ENCODE measurements around the gene UBR1. TPM values are rescaled to one million over a fixed set of nuclear protein-coding genes. Genes with fewer than 3 reads are reported as not detected.

UBR1 gene
- total RNA-seq, 4 donors from 2014 or later: 9.3 to 22.3 (median 11.7) TPM

DNA sequence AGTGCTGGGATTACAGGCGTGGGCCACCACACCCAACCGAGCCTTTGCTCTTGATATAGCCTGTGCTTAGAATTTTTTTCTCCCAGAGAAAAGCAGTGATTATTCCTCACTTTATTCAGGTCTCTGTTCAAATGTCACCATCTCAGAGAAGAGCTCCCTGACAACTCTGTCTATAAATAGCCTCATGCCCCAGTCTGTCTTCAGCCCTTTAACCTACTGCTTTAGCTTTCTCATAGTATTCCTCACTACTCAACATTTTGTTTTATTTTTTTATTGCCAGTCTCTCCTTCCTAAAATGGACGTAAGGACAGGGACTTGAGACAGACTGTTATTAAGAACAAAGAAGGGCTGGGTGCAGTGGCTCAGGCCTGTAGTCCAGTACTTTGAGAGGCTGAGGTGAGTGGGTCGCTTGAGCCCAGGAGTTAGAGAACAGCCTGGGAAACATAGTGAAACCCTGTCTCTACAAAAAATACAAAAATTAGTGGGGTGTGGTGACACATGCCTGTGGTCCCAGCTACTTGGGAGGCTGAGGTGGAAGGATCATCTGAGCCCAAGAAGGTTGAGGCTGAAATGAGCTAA lies 106.5 kb downstream of the UBR1 start:
- 91 to 96% methylated on average over 3 to 4 of the region's 4 CpGs for WGBS, 2 donors
- intact Hi-C loops (cut with DNase I): no loop called here
- no peak for TF ChIP-seq CTCF (IDR thresholded peaks at IDR 0.05)
- no peak for TF ChIP-seq POLR2A (IDR thresholded peaks at IDR 0.05)
- H3K4me3 ChIP-seq: no peak overlapping the region
- H3K27ac ChIP-seq: no peak overlapping the region
- H3K4me1 ChIP-seq: no peaks in the 10 kb centered on the region
- no peaks in the 10 kb centered on the region for H3K27me3 ChIP-seq
- peaks cover 0 to 57% (median 0%) of the 10 kb centered on the region in 3 donors for H3K36me3 ChIP-seq
- no peak for DNase-seq
- no peaks in the 10 kb centered on the region for H3K9me3 ChIP-seq

DNA sequence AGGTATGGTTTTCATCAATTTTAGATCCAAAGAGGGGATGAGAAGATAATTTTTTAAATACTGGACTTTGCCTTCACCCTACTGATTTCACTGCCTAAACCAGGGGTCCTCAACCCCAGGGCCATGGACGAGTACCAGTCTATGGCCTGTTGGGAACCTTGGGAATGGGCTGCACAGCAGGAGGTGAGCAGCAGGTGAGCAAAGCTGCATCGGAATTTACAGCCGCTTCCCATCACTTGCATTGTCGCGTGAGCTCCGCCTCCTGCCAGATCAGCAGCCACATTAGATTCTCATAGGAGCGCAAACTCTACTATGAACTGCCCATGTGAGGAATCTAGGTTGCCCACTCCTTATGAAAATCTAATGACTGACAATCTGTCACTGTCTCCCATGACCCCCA lies 109.0 kb downstream of the UBR1 start:
- WGBS, 2 donors: 97% methylated on average over 7 of the region's 7 CpGs
- intact Hi-C loops (cut with DNase I): no loop called here
- Histone ChIP-seq H3K4me1 (no peaks in the 10 kb centered on the region), H3K36me3 (peaks cover 0 to 45% (median 0%) of the 10 kb centered on the region in 3 donors), H3K27ac (no peak overlapping the region), H3K27me3 (no peaks in the 10 kb centered on the region), H3K9me3 (no peaks in the 10 kb centered on the region), H3K4me3 (no peak overlapping the region)
- no peak for DNase-seq
- TF ChIP-seq POLR2A (IDR thresholded peaks at IDR 0.05) (no peak), CTCF (IDR thresholded peaks at IDR 0.05) (no peak)

GRCh38 chr15:42994546-42994945 lies 111.3 kb downstream of the UBR1 start:
- Histone ChIP-seq H3K9me3 (no peaks in the 10 kb centered on the region), H3K4me1 (no peaks in the 10 kb centered on the region), H3K4me3 (no peak overlapping the region), H3K27me3 (no peaks in the 10 kb centered on the region), H3K36me3 (peaks cover 0 to 62% (median 0%) of the 10 kb centered on the region in 3 donors), H3K27ac (no peak overlapping the region)
- TF ChIP-seq POLR2A (IDR thresholded peaks at IDR 0.05) (no peak), CTCF (IDR thresholded peaks at IDR 0.05) (no peak)
- DNase-seq: no peak
- 91 to 99% methylated on average over 2 of the region's 2 CpGs for WGBS, 2 donors
- intact Hi-C loops (cut with DNase I): no loop called here

DNA sequence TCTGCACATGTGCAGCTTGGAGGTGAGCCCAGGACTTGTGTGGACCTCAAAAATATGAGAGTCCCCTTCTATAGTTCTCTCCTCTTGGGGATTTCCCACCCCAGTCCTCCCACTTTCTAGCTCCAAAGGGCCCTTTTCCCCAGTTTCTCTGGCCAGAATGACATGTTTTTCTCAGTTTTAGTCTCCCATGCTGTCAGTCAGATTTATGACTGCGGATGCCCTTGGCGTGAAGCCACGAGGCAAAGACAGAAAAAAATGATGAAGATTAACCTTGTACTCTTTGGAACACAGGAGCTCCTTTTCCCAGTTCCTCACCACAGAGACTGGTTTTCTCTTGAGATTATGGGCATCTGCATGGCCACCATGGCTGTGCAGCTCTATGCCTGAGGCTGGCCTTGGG lies 113.2 kb downstream of the UBR1 start:
- peaks cover 0 to 71% (median 6%) of the 10 kb centered on the region in 3 donors for H3K36me3 ChIP-seq
- no peaks in the 10 kb centered on the region for H3K4me1 ChIP-seq
- no peak overlapping the region for H3K27ac ChIP-seq
- H3K4me3 ChIP-seq: no peak overlapping the region
- H3K9me3 ChIP-seq: no peaks in the 10 kb centered on the region
- intact Hi-C loops (cut with DNase I): no loop called here
- 44 to 75% methylated on average over 3 of the region's 3 CpGs for WGBS, 2 donors
- TF ChIP-seq POLR2A (IDR thresholded peaks at IDR 0.05): no peak
- H3K27me3 ChIP-seq: no peaks in the 10 kb centered on the region
- no peak for DNase-seq

DNA sequence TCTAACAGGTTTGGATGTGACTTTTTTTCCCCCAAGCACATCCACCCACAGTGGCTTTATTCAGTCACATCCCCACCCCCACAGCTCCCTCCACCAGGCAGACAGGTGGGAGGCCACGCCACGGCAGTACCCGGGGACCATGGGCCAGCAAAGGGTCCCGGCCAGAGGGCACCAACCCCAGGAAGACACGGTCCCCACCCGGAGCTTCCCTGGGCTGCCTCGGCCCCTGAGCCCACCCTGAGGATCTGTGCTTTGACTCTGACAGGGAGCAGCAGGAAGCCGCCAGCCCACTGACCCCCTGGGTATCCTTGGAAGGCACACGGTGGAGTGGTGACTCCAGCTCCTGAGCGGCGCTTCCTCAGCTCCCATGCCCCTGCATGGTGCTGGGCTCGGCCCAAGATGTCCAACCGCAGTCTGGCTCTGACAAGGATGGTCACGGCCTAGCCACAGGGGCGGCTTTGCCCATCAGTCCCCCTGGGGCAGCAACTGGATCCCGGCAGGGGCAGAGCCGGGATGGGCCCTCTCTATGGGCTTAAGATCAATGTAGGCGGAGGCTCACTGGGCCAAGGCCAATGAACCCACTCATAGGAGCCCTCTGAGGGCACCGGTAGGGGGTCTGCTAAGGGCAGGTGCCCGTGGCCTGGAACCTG lies 119.0 kb downstream of the UBR1 start:
- peaks cover 5 to 93% (median 6%) of the 10 kb centered on the region in 3 donors for H3K36me3 ChIP-seq
- H3K27ac ChIP-seq: no peak overlapping the region
- H3K4me3 ChIP-seq: no peak overlapping the region
- no peaks in the 10 kb centered on the region for H3K9me3 ChIP-seq
- no peaks in the 10 kb centered on the region for H3K27me3 ChIP-seq
- WGBS, 2 donors: 100% methylated on average over 1 of the region's 20 CpGs; no CpG with 5 or more reads in 1 of the 2 donors
- no peak for TF ChIP-seq CTCF (IDR thresholded peaks at IDR 0.05)
- no peak for TF ChIP-seq POLR2A (IDR thresholded peaks at IDR 0.05)
- intact Hi-C loops (cut with DNase I): no loop called here
- H3K4me1 ChIP-seq: no peaks in the 10 kb centered on the region
- no peak for DNase-seq

Data from esophagus squamous epithelium (tissue), 5 donors.